Stimulated activated CD4-positive, alpha-beta T cell treated with anti-CD3 and anti-CD28 coated beads, Interleukin-2, amount 100 ng/mL, for 48 hours (primary cell): ENCODE measurements around the gene RAMACL.
"Not testable (repeated sequence)": the region's sequence is repeated elsewhere in the genome, so short reads cannot be mapped to it uniquely, and the experiment has no call there.

ENCODE experiments used
- DNase-seq, 2 donors: peaks; one replicate each; pipeline ENCODE4 v3.0.0-alpha.2; 2020

The RAMACL gene

GRCh38 chr6:166586424-166587156 is at the start of gene RAMACL:
RAMACL (minus strand) TSS chr6:166586678; CDS start chr6:166586477, 201 bp downstream.
- peak; percentile 5 to 18 for DNase-seq

GRCh38 chr6:166635013-166635970 is 48.8 kb upstream of the RAMACL start:
- no peak for DNase-seq

- not testable (repeated sequence) for DNase-seq
These were observed 48.1 kb upstream of the RAMACL start for GRCh38 chr6:166634581-166634980.

GRCh38 chr6:166633732-166634535 is 47.5 kb upstream of the RAMACL start:
- DNase-seq = no peak

GRCh38 chr6:166632731-166633130 is 46.3 kb upstream of the RAMACL start:
- no peak for DNase-seq

GRCh38 chr6:166630462-166630861 is 44.0 kb upstream of the RAMACL start:
- no peak for DNase-seq

GRCh38 chr6:166629628-166630027 is 43.1 kb upstream of the RAMACL start:
- DNase-seq = no peak

GRCh38 chr6:166627875-166628801 is 41.7 kb upstream of the RAMACL start:
- peak; percentile 23 to 32 for DNase-seq

- DNase-seq = peak; percentile 99 to 100
These were observed 40.8 kb upstream of the RAMACL start, which contains the start of gene RPS6KA2 for GRCh38 chr6:166627033-166627874. RPS6KA2 (minus strand) TSS chr6:166627251; CDS start chr6:166627019, 232 bp downstream.

GRCh38 chr6:166626177-166627032 is 39.9 kb upstream of the RAMACL start:
- DNase-seq = peak; percentile 22 to 28

GRCh38 chr6:166625356-166625755 is 38.9 kb upstream of the RAMACL start:
- no peak for DNase-seq

GRCh38 chr6:166624275-166624674 is 37.8 kb upstream of the RAMACL start:
- DNase-seq = no peak

- no peak for DNase-seq
These were observed 36.8 kb upstream of the RAMACL start for GRCh38 chr6:166623318-166623717.

GRCh38 chr6:166621114-166621540 is 34.6 kb upstream of the RAMACL start:
- DNase-seq = no peak

GRCh38 chr6:166620478-166621113 is 34.1 kb upstream of the RAMACL start:
- DNase-seq = no peak

GRCh38 chr6:166619912-166620311 is 33.4 kb upstream of the RAMACL start:
- no peak for DNase-seq

GRCh38 chr6:166618866-166619761 is 32.6 kb upstream of the RAMACL start:
- no peak for DNase-seq

- DNase-seq = no peak
These were observed 31.8 kb upstream of the RAMACL start for GRCh38 chr6:166618251-166618650.
